CD4-positive, alpha-beta T cell treated with Interleukin-15 for 4 hours (primary cell): ENCODE results near the gene WNT9A.
"Not testable (repeated sequence)": the region's sequence is repeated elsewhere in the genome, so short reads cannot be mapped to it uniquely, and the experiment has no call there.

Experiments used
- DNase-seq: peaks from one replicate; pipeline ENCODE4 v3.0.0-alpha.2; 2020; ENCODE audit warnings: low spot score

WNT9A gene

GRCh38 chr1:227910511-227911153, 37.1 kb downstream of the WNT9A start:
- no peak for DNase-seq

- DNase-seq: not testable (repeated sequence)
These were observed 37.8 kb downstream of the WNT9A start for GRCh38 chr1:227909923-227910328.

- no peak for DNase-seq
These were observed 38.5 kb downstream of the WNT9A start for GRCh38 chr1:227909188-227909587.

GRCh38 chr1:227908359-227908758, 39.4 kb downstream of the WNT9A start:
- no peak for DNase-seq

GRCh38 chr1:227907439-227908015, 40.2 kb downstream of the WNT9A start:
- no peak for DNase-seq

GRCh38 chr1:227906550-227907071, 41.1 kb downstream of the WNT9A start:
- DNase-seq: no peak

GRCh38 chr1:227905573-227906487, 41.9 kb downstream of the WNT9A start:
- DNase-seq: no peak

- DNase-seq: no peak
These were observed 43.0 kb downstream of the WNT9A start for GRCh38 chr1:227904541-227905335.

- DNase-seq: no peak
These were observed 43.9 kb downstream of the WNT9A start for GRCh38 chr1:227903614-227904501.

- DNase-seq: no peak
These were observed 44.6 kb downstream of the WNT9A start for GRCh38 chr1:227903061-227903521.

GRCh38 chr1:227902641-227902990, 45.1 kb downstream of the WNT9A start:
- DNase-seq: no peak

- no peak for DNase-seq
These were observed 45.7 kb downstream of the WNT9A start for GRCh38 chr1:227901906-227902640.

GRCh38 chr1:227901239-227901905, 46.4 kb downstream of the WNT9A start:
- no peak for DNase-seq

- no peak for DNase-seq
These were observed 47.1 kb downstream of the WNT9A start for GRCh38 chr1:227900571-227901051.

GRCh38 chr1:227899820-227900449, 47.8 kb downstream of the WNT9A start:
- no peak for DNase-seq

GRCh38 chr1:227899141-227899819, 48.5 kb downstream of the WNT9A start:
- no peak for DNase-seq

GRCh38 chr1:227898502-227899140, 49.1 kb downstream of the WNT9A start:
- DNase-seq: no peak
